Chondrocyte (in vitro differentiated cells): Measurements from ENCODE around the gene ISM1. TPM values are rescaled to one million over a fixed set of nuclear protein-coding genes. Genes with fewer than 3 reads are reported as not detected.

Experiments
- DNase-seq: peaks from one replicate; pipeline ENCODE4 v3.0.0; 2021; ENCODE audit warnings: mixed read lengths, low spot score
- H3K27ac Mint-ChIP-seq: one replicate; pipeline ENCODE4 v1.8.0; 2021; ENCODE audit warnings: mild to moderate bottlenecking, moderate library complexity, mixed read lengths; ENCODE audit not compliant: unreplicated experiment
- H3K27me3 Mint-ChIP-seq: 2 replicates; pipeline ENCODE4 v1.8.0; 2021; ENCODE audit warnings: low read depth, mixed read lengths
- H3K36me3 Mint-ChIP-seq: 2 replicates; pipeline ENCODE4 v1.8.0; 2021; ENCODE audit warnings: low read depth, mixed read lengths
- H3K4me1 Mint-ChIP-seq: 2 replicates; pipeline ENCODE4 v1.8.0; 2021; ENCODE audit warnings: low read depth, mild to moderate bottlenecking, mixed read lengths
- H3K4me3 Mint-ChIP-seq: one replicate; pipeline ENCODE4 v1.8.0; 2021; ENCODE audit warnings: mild to moderate bottlenecking, moderate library complexity, mixed read lengths; ENCODE audit not compliant: unreplicated experiment
- H3K9me3 Mint-ChIP-seq: 2 replicates; pipeline ENCODE4 v1.8.0; 2021; ENCODE audit warnings: low read depth, mixed read lengths
- CTCF ChIP-seq: fragments of 200-600 bp; sonication (generic); IDR thresholded peaks from 2 replicates; pipeline ENCODE4 v1.5.0; 2021; ENCODE audit warnings: antibody characterized with exemption, mild to moderate bottlenecking, moderate library complexity
- total RNA-seq: library from RNA; stranded (reverse); gene quantifications from 3 replicates; pipeline ENCODE4 v1.2.1, GENCODE V29; 2021

ISM1 gene
- total RNA-seq, 1 donor from 2014 or later, result 1.2 TPM

- Mint-ChIP-seq H3K4me1 (peaks cover 53% of the 10 kb centered on the region), H3K9me3 (peaks cover 14% of the 10 kb centered on the region), H3K27ac (peak overlapping the region; percentile 83), H3K36me3 (peaks cover 8% of the 10 kb centered on the region), H3K27me3 (no peaks in the 10 kb centered on the region), H3K4me3 (no peak overlapping the region)
- no peak for DNase-seq
- no peak for TF ChIP-seq CTCF
Observed at GRCh38 chr20:13331536-13331935, 110.5 kb downstream of the ISM1 start.

- H3K9me3 Mint-ChIP-seq, result peaks cover 4% of the 10 kb centered on the region
- no peak for TF ChIP-seq CTCF
- H3K4me3 Mint-ChIP-seq, result no peak overlapping the region
- peaks cover 68% of the 10 kb centered on the region for H3K4me1 Mint-ChIP-seq
- no peaks in the 10 kb centered on the region for H3K36me3 Mint-ChIP-seq
- peak overlapping the region; percentile 29 for H3K27ac Mint-ChIP-seq
- no peaks in the 10 kb centered on the region for H3K27me3 Mint-ChIP-seq
- DNase-seq, result no peak
Observed at GRCh38 chr20:13333036-13333435, 112.0 kb downstream of the ISM1 start.

GRCh38 chr20:13333793-13334192 is 112.7 kb downstream of the ISM1 start:
- Mint-ChIP-seq H3K4me3 (no peak overlapping the region), H3K27me3 (no peaks in the 10 kb centered on the region), H3K36me3 (no peaks in the 10 kb centered on the region), H3K4me1 (peaks cover 68% of the 10 kb centered on the region), H3K9me3 (peaks cover 4% of the 10 kb centered on the region), H3K27ac (peak overlapping the region; percentile 63)
- DNase-seq, result no peak
- TF ChIP-seq CTCF, result no peak

- Mint-ChIP-seq H3K9me3 (peaks cover 4% of the 10 kb centered on the region), H3K27me3 (no peaks in the 10 kb centered on the region), H3K36me3 (no peaks in the 10 kb centered on the region), H3K4me1 (peaks cover 61% of the 10 kb centered on the region), H3K27ac (peak overlapping the region; percentile 80), H3K4me3 (no peak overlapping the region)
- TF ChIP-seq CTCF, result no peak
- no peak for DNase-seq
Observed at GRCh38 chr20:13336308-13337089, 115.4 kb downstream of the ISM1 start.

GRCh38 chr20:13337090-13337784 is 116.2 kb downstream of the ISM1 start:
- Mint-ChIP-seq H3K27ac (peak overlapping the region; percentile 71), H3K9me3 (peaks cover 4% of the 10 kb centered on the region), H3K36me3 (no peaks in the 10 kb centered on the region)

More at GRCh38 chr20:13337090-13337784, 116.2 kb downstream of the ISM1 start:
- Mint-ChIP-seq H3K4me3 (no peak overlapping the region), H3K4me1 (peaks cover 54% of the 10 kb centered on the region), H3K27me3 (no peaks in the 10 kb centered on the region)
- no peak for TF ChIP-seq CTCF
- DNase-seq, result no peak
